HTR-8/SVneo (cell line): ENCODE results near the gene TYR.
"Not testable (repeated sequence)": the region's sequence is repeated elsewhere in the genome, so short reads cannot be mapped to it uniquely, and the experiment has no call there.

Experiments used
- DNase-seq: peaks from one replicate; pipeline ENCODE4 v3.0.0; 2011; ENCODE audit warnings: low spot score, mixed read lengths; ENCODE audit not compliant: insufficient read length
- FAIRE-seq: peaks from 2 replicates; lab custom pipeline; 2011; peaks lifted over from hg19 to GRCh38; lab: Jason Lieb, UNC

The TYR gene

DNA sequence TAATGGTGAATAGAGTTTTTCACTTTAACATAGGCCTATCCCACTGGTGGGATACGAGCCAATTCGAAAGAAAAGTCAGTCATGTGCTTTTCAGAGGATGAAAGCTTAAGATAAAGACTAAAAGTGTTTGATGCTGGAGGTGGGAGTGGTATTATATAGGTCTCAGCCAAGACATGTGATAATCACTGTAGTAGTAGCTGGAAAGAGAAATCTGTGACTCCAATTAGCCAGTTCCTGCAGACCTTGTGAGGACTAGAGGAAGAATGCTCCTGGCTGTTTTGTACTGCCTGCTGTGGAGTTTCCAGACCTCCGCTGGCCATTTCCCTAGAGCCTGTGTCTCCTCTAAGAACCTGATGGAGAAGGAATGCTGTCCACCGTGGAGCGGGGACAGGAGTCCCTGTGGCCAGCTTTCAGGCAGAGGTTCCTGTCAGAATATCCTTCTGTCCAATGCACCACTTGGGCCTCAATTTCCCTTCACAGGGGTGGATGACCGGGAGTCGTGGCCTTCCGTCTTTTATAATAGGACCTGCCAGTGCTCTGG is at the start of gene TYR:
TSS of gene TYR (plus strand) at position 185 of the 541 bp plus-strand sequence. CDS start at position 264, 79 bp downstream.
- no peak for FAIRE-seq

GRCh38 chr11:89136606-89137005 is 41.1 kb upstream of the TYR start:
- DNase-seq: no peak
- FAIRE-seq: no peak

More for the DNA sequence above, at the start of gene TYR:
- no peak for DNase-seq

DNA sequence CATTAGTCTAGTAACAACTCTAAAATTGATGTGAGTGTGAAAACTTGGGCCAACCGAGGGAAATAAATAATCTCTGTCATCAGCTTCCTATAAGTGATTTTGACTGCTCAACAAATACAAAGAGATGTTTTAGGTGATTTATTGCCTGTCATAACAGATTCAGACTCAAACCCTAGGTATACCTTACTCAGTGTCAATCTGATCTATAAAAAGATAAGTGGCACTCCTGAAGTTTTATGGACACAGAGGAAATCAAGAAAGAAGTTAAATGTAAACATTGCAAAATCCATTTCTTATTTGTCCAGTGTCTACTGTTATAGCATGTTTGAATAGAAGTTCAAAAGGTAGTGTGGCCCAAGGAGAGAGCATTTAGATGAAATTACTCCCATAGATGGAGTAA is 30.4 kb upstream of the TYR start:
- DNase-seq (no peak), FAIRE-seq (no peak)

GRCh38 chr11:89159974-89160373 is 17.7 kb upstream of the TYR start:
- no peak for DNase-seq
- FAIRE-seq: no peak

DNA sequence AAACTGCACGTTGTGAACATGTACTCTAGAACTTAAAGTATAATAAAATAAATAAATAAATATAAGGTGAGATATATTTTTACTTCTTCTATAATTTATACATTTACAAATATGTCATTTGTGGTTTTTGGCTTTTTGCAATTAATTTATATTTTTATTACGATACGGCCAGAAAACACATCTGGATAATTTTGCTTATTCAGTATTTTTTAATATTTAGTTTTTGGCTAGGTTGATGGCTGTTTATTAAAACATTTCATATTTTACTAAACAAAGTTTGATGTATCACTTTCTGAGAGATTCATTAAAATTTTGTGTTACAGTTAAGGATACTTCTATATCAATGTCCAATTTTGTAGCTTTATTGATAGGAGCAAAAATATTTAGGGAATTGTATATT is 15.7 kb upstream of the TYR start:
- no peak for DNase-seq
- FAIRE-seq: no peak

DNA sequence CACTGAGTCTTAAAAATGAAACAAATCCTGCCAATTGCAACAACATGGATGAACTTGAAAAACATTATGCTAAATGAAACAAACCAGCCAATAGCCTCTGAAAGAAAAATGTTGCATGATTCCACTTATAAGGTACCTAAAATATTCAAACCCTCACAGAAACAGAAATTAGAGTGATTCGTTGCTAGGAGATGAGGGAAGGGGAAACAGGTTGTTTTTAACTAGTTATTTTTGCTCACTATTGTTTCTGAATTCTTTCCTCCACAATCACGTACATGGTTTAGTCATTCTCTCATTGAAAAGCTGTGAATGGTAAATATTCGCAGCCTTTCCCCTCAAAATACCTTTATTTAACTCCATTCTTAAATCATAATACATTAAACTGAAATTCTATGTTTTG is 14.0 kb upstream of the TYR start:
- no peak for DNase-seq
- no peak for FAIRE-seq

DNA sequence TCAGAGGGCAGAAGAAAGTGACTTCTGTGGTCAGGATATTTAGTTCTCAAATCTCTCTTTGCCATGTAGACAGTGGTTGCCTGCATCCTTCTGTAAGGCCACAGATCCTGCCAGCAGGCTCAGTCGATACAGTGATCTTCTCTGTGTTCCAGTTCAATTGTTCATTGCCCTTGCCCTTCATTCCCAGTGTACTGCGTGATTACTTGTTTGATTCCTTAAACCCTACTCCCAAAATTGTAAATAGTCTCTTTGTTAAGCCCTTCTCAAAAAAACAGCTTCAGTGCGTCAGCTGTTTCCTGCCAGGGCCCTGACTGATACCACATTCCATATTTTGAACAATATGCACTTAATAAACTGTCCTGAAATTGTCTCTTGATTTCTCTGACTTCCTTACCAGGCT is 9.3 kb upstream of the TYR start:
- FAIRE-seq: no peak
- DNase-seq: no peak

DNA sequence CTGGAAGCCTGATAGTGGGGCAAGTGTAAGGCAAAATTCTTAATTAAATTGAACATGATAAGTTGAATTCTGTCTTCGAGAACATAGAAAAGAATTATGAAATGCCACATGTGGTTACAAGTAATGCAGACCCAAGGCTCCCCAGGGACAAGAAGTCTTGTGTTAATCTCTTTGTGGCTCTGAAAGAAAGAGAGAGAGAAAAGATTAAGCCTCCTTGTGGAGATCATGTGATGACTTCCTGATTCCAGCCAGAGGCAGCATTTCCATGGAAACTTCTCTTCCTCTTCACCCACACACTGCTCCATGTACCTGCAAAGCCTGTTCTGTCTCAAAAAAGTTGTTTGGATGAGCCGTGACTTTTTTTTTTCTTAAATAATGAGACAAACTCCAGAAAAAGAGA is 1.9 kb upstream of the TYR start:
- FAIRE-seq (no peak), DNase-seq (no peak)

DNA sequence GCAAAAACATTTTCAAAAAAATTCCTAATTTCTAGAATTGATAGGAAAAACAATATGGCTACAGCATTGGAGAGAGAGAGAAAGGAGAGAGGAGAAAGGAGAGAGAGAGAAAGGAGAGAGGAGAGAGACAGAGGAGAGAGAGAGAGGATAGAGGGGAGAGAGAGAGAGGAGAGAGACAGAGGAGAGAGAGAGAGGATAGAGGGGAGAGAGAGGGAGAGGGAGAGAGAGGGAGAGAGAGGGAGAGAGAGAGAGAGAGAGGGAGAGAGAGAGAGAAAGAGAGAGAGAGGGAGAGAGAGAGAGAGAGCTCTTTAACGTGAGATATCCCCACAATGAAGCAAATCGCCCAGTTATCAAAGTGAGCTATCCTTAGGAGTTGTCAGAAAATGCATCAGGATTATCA is 737 bp upstream of the TYR start:
- FAIRE-seq (no peak), DNase-seq (no peak)

DNA sequence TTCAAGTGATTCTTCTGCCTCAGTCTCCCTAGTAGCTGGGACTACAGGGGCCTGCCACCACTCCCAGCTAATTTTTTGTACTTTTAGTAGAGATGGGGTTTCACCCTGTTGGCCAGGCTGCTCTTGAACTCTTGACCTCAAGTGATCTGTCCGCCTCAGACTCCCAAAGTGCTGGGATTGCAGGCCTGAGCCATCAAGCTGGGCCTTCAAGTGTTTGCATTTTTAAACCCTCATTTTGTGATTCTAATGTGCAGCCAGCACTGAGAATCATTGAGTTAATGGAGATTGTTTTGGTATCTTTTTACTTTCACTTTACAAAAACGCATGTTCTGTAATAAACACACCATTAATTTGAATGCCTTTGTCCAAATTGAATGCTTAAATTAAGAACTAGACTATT is 3.4 kb downstream of the TYR start:
- no peak for FAIRE-seq
- DNase-seq: no peak

- no peak for FAIRE-seq
- DNase-seq: no peak
These were observed 5.3 kb downstream of the TYR start for GRCh38 chr11:89182773-89183518.

DNA sequence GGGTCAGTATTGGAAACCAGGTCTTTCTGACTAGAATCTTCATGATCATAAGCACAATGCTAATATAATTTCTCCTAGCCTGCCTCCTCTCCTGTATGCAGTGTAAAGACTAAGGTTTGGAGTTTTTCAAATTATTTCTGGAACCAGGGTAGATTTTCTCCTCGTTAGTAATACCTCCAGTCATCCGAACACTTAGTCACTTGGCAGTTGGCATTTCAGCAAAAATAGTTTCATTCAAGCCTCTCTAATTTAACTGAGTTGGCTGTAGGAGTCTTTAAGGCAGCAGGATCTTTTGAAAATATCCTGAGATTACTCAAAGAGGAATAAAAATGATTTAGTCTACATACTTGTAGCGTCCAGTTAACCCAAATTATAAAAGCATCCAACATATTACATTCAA is 6.3 kb downstream of the TYR start:
- FAIRE-seq (no peak), DNase-seq (no peak)

DNA sequence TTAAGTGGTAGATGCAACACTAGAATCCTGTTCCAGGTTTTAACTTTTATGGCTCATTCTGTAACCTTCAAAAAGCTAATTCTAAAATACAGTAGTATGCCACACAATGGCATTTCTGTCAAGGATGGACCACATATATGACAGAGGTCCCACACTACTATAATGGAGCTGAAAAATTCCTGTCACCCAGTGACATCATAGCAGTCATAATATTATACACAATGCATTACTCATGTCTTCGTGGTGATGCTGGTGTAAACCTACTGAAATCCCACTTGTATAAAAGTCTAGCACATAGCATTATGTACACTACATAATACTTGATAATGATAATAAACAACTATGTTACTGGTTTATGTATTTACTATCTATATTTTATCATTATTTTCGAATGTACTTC is 12.1 kb downstream of the TYR start:
- no peak for DNase-seq
- no peak for FAIRE-seq

- FAIRE-seq: no peak
- DNase-seq: no peak
These were observed 23.5 kb downstream of the TYR start for GRCh38 chr11:89201138-89201537.

DNA sequence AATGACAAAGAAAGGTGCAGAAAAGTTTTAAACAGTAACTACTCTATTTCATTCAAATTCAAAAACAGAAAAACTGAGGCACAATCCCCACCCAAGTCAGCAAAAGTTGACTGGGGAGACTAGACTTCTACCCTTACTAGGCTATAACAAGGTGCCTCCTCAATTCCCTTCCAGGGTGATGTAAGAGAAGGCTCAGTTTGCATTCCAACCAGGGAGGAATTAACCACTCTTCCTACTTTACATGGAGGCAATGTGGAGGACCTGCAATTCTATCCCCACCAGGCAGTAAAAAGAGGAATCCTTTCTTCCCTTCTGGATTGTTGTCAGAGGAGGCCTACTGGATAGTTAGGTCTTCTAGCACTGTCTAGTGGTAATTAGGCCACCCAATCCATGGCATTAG is 26.1 kb downstream of the TYR start:
- no peak for DNase-seq
- no peak for FAIRE-seq

GRCh38 chr11:89205378-89205777 is 27.7 kb downstream of the TYR start:
- DNase-seq: no peak
- FAIRE-seq: no peak

DNA sequence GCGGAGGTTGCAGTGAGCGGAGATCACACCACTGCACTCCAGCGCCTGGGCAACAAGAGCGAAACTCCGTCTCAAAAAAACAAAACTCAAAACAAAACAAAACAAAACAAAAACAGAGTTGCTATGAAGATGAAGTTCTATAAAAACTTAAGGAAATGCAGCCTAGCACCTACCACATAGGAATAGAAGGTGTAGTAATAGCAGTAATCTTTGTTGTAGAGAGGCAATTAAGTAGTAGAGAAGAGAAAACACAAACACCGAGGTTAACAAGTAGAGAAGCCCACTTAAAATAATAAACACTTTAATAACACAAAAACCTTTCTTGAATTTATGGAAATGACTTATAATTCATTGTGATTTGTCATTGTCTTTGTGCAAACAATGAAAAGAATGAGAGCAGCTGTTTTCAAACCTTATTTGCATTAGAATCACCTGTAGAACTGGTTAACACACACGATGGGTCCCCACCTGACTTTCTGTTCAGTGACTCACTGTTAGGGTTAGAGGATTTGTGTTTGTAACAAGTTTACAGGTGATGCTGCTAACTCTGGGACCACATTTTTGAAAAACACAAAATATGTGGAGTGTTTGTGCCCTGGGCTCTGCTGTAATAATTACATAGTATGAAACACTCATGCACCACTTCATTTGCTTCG is 43.1 kb downstream of the TYR start:
- FAIRE-seq: no peak
- DNase-seq: no peak

DNA sequence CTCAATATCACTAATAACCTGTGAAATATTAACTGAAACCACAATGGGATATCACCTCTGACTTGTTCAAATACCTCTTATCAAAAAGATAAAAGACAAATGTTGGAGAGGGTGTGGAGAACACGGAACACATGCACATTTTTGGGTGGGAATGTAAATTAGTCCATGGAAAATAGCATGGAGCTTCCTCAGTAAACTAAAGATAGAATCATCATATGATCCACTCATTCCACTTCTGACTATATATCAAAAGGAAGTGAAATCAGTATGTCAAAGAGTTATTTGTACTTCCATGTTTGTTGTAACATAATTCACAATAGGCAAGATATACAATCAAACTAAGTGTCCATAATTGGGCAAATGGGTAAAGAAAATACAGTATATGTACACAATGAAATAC is 57.4 kb downstream of the TYR start:
- DNase-seq (no peak), FAIRE-seq (no peak)

DNA sequence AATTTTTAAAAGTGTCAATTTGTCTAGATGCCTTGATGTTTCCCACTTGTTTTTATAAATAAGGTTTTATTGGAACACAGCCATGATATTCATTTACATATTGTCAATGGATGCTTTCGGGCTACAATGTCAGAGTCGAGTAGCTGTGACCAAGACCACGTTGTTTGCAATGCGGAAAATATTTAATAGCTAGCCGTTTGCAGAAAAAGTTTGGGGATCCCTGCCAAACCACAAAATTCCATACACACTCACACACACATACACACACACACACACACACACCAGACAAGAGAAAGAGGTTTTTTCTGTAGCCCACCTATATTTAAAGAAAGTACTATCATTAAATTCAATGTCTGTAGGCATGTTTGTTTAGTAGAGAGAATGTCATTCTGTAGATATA is 58.3 kb downstream of the TYR start:
- DNase-seq (no peak), FAIRE-seq (no peak)

DNA sequence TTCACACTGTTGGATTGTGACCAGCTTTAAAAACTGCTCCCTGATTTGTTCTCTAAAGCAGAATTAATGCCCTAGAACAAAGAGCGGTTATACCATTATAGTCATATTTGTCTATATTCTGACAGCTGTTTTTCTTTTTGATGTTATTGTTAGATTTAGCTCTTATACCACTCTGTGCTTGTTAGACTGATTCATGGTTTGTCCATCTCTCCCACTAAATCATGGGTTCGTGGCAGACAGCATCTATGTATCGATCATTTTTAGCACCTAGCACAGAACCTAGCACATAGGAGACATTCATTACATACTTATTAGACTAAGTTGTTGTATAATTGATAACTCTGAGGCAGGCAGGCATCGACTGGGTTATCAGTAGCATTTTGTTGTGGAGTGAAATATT is 69.3 kb downstream of the TYR start:
- FAIRE-seq: peak; percentile 38
- DNase-seq: not testable (repeated sequence)

DNA sequence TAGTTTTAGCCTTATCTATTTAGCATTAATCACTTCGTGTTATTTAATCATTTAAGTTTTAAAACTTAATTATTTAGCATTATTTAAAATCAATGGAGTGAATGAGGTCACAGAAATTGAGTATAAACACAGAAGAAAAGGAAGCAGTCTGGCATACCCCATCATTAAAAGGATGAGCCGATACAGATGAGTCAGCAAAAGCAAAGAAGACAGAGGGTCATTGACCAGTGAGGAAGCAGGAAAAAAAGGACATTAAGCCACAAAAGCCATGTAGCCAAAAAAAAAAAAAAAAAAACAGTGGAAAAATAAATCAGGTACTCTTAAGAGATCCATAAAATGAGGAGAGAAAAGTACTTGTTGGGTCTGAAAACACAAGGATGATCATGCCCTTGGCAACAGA is 71.5 kb downstream of the TYR start:
- FAIRE-seq (no peak), DNase-seq (no peak)

DNA sequence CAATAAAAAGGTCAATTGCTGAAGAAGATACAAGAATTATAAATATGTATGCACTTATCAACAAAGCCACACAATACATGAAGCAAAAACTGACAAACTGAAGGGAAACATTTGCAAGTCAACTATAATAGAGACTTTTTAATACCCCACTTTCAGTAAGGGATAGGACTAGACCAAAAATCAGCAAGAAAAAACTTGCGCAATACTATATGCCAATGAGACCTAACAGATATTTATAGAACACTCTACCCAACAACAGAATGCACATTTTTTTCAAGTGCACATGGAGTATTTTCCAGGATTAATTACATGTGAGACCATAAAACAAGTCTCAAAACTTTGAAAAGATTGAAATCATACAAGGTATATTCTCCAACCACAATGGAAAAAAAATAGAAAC is 83.8 kb downstream of the TYR start:
- not testable (repeated sequence) for DNase-seq, FAIRE-seq
